SK-N-SH (cell line): ENCODE measurements around the gene ZDHHC16. TPM values are rescaled to one million over a fixed set of nuclear protein-coding genes. Genes with fewer than 3 reads are reported as not detected.

Source experiments
- CTCF ChIA-PET: fragments of 300-600, 350-600 bp; formaldehyde crosslinking; extraction: SDS; loops from one replicate; lab custom pipeline; 2021; lab: Yijun Ruan, JAX
- POLR2A ChIA-PET: fragments of 350-600 bp; sonication (Branson Sonifier 250); formaldehyde crosslinking; extraction: SDS; loops from one replicate; lab custom pipeline; 2020; ENCODE audit warnings: antibody characterized with exemption, inconsistent platforms; lab: Yijun Ruan, JAX
- DNase-seq: peaks from one replicate; pipeline ENCODE4 v3.0.0; 2012
- H2AFZ ChIP-seq: fragments of 200-600 bp; sonication (generic); 2 replicates; pipeline ENCODE4 v1.8.1; 2016; ENCODE audit warnings: antibody characterized with exemption, mild to moderate bottlenecking, low read depth
- H3F3A ChIP-seq: fragments of 200-600 bp; sonication (generic); replicated peaks from 2 replicates; pipeline ENCODE3; 2016; ENCODE audit warnings: antibody characterized with exemption, mild to moderate bottlenecking; ENCODE audit not compliant: insufficient read depth
- H3K27ac ChIP-seq, 2 experiments: fragments of 200-500 bp in 1 of 2; fragments of 200-600 bp in 1 of 2; sonication (Bioruptor generic) in 1 of 2; sonication (generic), shearing (Covaris generic) in 1 of 2; 2 replicates each; pipeline versions ENCODE4 v1.5.1 to v1.6.1; 2014 to 2016; ENCODE audit warnings: low read depth in 2 of 2, inconsistent platforms in 1 of 2, low read length in 1 of 2, mild to moderate bottlenecking in 1 of 2, mixed read lengths in 1 of 2
- H3K27me3 ChIP-seq: fragments of 200-600 bp; sonication (generic), shearing (Covaris generic); 2 replicates; pipeline ENCODE4 v1.6.1; 2016; ENCODE audit warnings: mixed run types; ENCODE audit not compliant: insufficient read depth
- H3K36me3 ChIP-seq, 2 experiments: fragments of 200-500 bp in 1 of 2; fragments of 200-600 bp in 1 of 2; sonication (Bioruptor generic) in 1 of 2; sonication (generic) in 1 of 2; replicated peaks in 1 of 2; 2 replicates each; pipeline versions ENCODE3 to v1.5.1; 2014 to 2016; ENCODE audit warnings: low read length in 1 of 2, mild to moderate bottlenecking in 1 of 2; ENCODE audit not compliant: insufficient read depth in 2 of 2, control insufficient read depth in 1 of 2
- H3K4me1 ChIP-seq, 2 experiments: fragments of 200-500 bp in 1 of 2; fragments of 200-600 bp in 1 of 2; sonication (Bioruptor generic) in 1 of 2; sonication (generic), shearing (Covaris generic) in 1 of 2; 2 replicates each; pipeline versions ENCODE4 v1.5.1 to v1.6.1; 2014 to 2016; ENCODE audit warnings: low read depth in 1 of 2, low read length in 1 of 2, mixed run types in 1 of 2; ENCODE audit not compliant: insufficient read depth in 2 of 2, control insufficient read depth in 1 of 2
- H3K4me2 ChIP-seq: fragments of 200-600 bp; sonication (generic), shearing (Covaris generic); 2 replicates; pipeline ENCODE4 v1.6.1; 2017; ENCODE audit warnings: mixed run types
- H3K4me3 ChIP-seq, 2 experiments: fragments of 200-500 bp in 1 of 2; fragments of 200-600 bp in 1 of 2; sonication (Bioruptor generic) in 1 of 2; sonication (generic), shearing (Covaris generic) in 1 of 2; 2 replicates each; pipeline versions ENCODE4 v1.5.1 to v1.8.1; 2014 to 2016; ENCODE audit warnings: low read depth in 2 of 2, inconsistent platforms in 1 of 2, low read length in 1 of 2, mild to moderate bottlenecking in 1 of 2, mixed read lengths in 1 of 2, moderate library complexity in 1 of 2
- H3K79me2 ChIP-seq: fragments of 200-600 bp; sonication (generic); 2 replicates; pipeline ENCODE4 v1.8.1; 2017; ENCODE audit warnings: mild to moderate bottlenecking; ENCODE audit not compliant: insufficient read depth
- H3K9ac ChIP-seq: fragments of 200-600 bp; sonication (generic); 2 replicates; pipeline ENCODE4 v1.6.1; 2017; ENCODE audit warnings: mixed run types
- H3K9me2 ChIP-seq: fragments of 200-600 bp; sonication (generic); 2 replicates; pipeline ENCODE4 v1.6.1; 2017; ENCODE audit warnings: mixed run types
- H3K9me3 ChIP-seq: fragments of 200-600 bp; sonication (generic); 2 replicates; pipeline ENCODE4 v1.6.1; 2017; ENCODE audit warnings: mixed run types, mild to moderate bottlenecking, moderate library complexity
- H4K20me1 ChIP-seq: fragments of 200-600 bp; sonication (generic); 2 replicates; pipeline ENCODE4 v1.6.1; 2017; ENCODE audit warnings: mild to moderate bottlenecking, mixed run types; ENCODE audit not compliant: insufficient read depth
- CHD2 ChIP-seq: fragments of 150-350 bp; IDR thresholded peaks from 2 replicates; pipeline ENCODE4 v1.6.1; 2018; ENCODE audit warnings: low read length; ENCODE audit not compliant: partially characterized antibody
- EP300 ChIP-seq, 2 experiments: IDR thresholded peaks; 2 replicates each; pipeline versions ENCODE4 v1.4.0 to v1.6.1; 2012; ENCODE audit warnings: borderline replicate concordance in 1 of 2, low read depth in 1 of 2, low read length in 1 of 2
- FOXJ3 ChIP-seq: sonication (generic); formaldehyde crosslinking; IDR thresholded peaks from 2 replicates; pipeline ENCODE4 v1.5.1; 2020; ENCODE audit warnings: mild to moderate bottlenecking, missing genetic modification reagents
- FOXM1 ChIP-seq: IDR thresholded peaks from 2 replicates; pipeline ENCODE4 v1.4.0; 2012; ENCODE audit warnings: low read depth, mild to moderate bottlenecking
- NFIC ChIP-seq: IDR thresholded peaks from 2 replicates; pipeline ENCODE4 v1.4.0; 2012; ENCODE audit warnings: borderline replicate concordance
- PBX3 ChIP-seq: IDR thresholded peaks from 2 replicates; pipeline ENCODE4; 2012
- POLR2AphosphoS5 ChIP-seq: IDR thresholded peaks from 2 replicates; pipeline ENCODE4 v1.6.1; 2012; ENCODE audit warnings: low read depth, low read length
- RCOR1 ChIP-seq: fragments of 150-350 bp; IDR thresholded peaks from 2 replicates; pipeline ENCODE4 v1.6.1; 2017; ENCODE audit warnings: antibody characterized with exemption, low read length
- SIN3A ChIP-seq: IDR thresholded peaks from 2 replicates; pipeline ENCODE4 v1.6.1; 2012; ENCODE audit warnings: low read depth, mild to moderate bottlenecking, low read length, moderate library complexity, borderline replicate concordance
- SMC3 ChIP-seq: IDR thresholded peaks from 2 replicates; pipeline ENCODE4 v1.6.1; 2012; ENCODE audit warnings: low read depth, low read length, improper control_type of control experiment
- TAF1 ChIP-seq: IDR thresholded peaks from 2 replicates; pipeline ENCODE4 v1.6.1; 2012; ENCODE audit warnings: low read depth, mild to moderate bottlenecking, low read length, moderate library complexity, borderline replicate concordance
- YY1 ChIP-seq: IDR thresholded peaks from 2 replicates; pipeline ENCODE4 v1.4.0; 2012; ENCODE audit warnings: low read depth, mild to moderate bottlenecking
- WGBS: methylation state at CpG from one replicate; pipeline ENCODE4 v1.1.6; 2017; ENCODE audit warnings: low lambda C conversion rate; 5-methylcytosine and 5-hydroxymethylcytosine counted together
- polyA plus RNA-seq, 3 experiments: library from polyadenylated mRNA; depleted of rRNA; stranded (reverse); fragments of >200 nt; gene quantifications; 2 replicates each; pipeline ENCODE4 v1.2.3, GENCODE V29; 2012
- TF ChIP-seq, protein P1 (sequence below): IDR thresholded peaks from 2 replicates; pipeline ENCODE4 v1.4.0; 2012; ENCODE audit warnings: low read depth, borderline replicate concordance

The ZDHHC16 gene
- polyA plus RNA-seq, 1 of the 3 experiments (the other 2 are of a cell fraction): 71.5 TPM

- no peak overlapping the region for H2AFZ ChIP-seq
- no peaks in the 10 kb centered on the region for H3K9me3 ChIP-seq
- H3K79me2 ChIP-seq: peaks cover 74% of the 10 kb centered on the region
- no peaks in the 10 kb centered on the region; a peak in 1 of 4 replicates for H3K4me1 ChIP-seq
- no peaks in the 10 kb centered on the region for H3K9me2 ChIP-seq
- H3F3A ChIP-seq: peaks cover 4% of the 10 kb centered on the region
- CTCF ChIA-PET: interaction anchor here (1.6 kb wide), 1 partner anchor 20 kb away, joined by 4 read pairs; no protein-coding TSS in a partner anchor
- DNase-seq: no peak
- no peak overlapping the region for H3K4me3 ChIP-seq
- 100% methylated on average over 1 of the region's 1 CpG for WGBS
- no peak for TF ChIP-seq RCOR1
- TF ChIP-seq POLR2AphosphoS5: no peak
- TF ChIP-seq SIN3A: no peak
- no peak for TF ChIP-seq SMC3
- H3K36me3 ChIP-seq: peaks cover 28 to 35% of the 10 kb centered on the region in 2 experiments
- peaks cover 28% of the 10 kb centered on the region for H4K20me1 ChIP-seq
- POLR2A ChIA-PET: no interaction called here
- no peak overlapping the region for H3K9ac ChIP-seq
- no peak overlapping the region for H3K27ac ChIP-seq
- H3K4me2 ChIP-seq: no peak overlapping the region
- no peaks in the 10 kb centered on the region for H3K27me3 ChIP-seq
Measured at GRCh38 chr10:97483921-97484320, 37.9 kb downstream of the ZDHHC16 start.

DNA sequence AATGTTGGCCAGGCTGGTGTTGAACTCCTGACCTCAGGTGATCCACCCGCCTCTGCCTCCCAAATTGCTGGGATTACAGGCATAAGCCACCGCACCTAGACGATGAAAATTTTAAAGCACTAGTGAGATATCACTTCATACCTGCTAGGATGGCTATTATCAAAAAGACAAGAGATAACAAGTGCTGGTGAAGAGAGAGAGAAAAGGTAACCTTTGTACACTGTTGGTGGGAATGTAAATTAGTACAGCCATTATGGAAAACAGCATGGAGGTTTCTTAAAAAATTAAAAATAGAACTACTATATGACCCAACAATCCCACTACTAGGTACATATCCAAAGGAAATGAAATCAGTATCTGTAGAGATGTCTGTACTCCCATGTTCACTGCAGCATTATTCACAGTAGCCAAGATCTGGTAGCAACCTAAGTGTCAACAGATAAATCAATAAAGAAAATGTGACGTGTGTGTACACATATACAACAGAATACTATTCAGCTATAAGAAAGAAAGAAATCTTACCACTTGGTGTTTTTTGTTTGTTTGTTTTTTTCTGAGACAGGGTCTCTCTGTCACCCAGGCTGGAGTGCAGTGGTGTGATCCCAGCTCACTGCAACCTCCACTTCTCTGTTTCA lies 39.8 kb downstream of the ZDHHC16 start:
- Histone ChIP-seq H3K27ac (no peak overlapping the region; a peak in 1 of 4 replicates), H2AFZ (no peak overlapping the region), H4K20me1 (peaks cover 47% of the 10 kb centered on the region), H3F3A (peaks cover 13% of the 10 kb centered on the region), H3K79me2 (peaks cover 93% of the 10 kb centered on the region), H3K9ac (no peak overlapping the region), H3K9me3 (no peaks in the 10 kb centered on the region), H3K4me1 (peaks cover 0 to 3% of the 10 kb centered on the region in 2 experiments; a peak in 1 of 4 replicates), H3K36me3 (peaks cover 13 to 26% of the 10 kb centered on the region in 2 experiments), H3K4me3 (no peak overlapping the region), H3K9me2 (no peaks in the 10 kb centered on the region), H3K4me2 (no peak overlapping the region), H3K27me3 (no peaks in the 10 kb centered on the region)
- 95% methylated on average over 4 of the region's 4 CpGs for WGBS
- no peak for DNase-seq
- ChIA-PET CTCF (no interaction called here), POLR2A (no interaction called here)
- TF ChIP-seq CHD2 (no peak), PBX3 (no peak), SMC3 (no peak), SIN3A (no peak), TAF1 (no peak), FOXM1 (no peak), FOXJ3 (CRISPR knock-in tag) (no peak), NFIC (no peak), YY1 (no peak), EP300 (IDR thresholded peaks at IDR 0.05; ENCODE audit: borderline replicate concordance in 1 of 2, low read depth in 1 of 2, low read length in 1 of 2) (no peak)
- TF ChIP-seq, protein P1, sequence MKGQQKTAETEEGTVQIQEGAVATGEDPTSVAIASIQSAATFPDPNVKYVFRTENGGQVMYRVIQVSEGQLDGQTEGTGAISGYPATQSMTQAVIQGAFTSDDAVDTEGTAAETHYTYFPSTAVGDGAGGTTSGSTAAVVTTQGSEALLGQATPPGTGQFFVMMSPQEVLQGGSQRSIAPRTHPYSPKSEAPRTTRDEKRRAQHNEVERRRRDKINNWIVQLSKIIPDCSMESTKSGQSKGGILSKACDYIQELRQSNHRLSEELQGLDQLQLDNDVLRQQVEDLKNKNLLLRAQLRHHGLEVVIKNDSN: no peak
